Muscle of arm (tissue), 12 donors: ENCODE measurements around the gene ABCC5. TPM values are rescaled to one million over a fixed set of nuclear protein-coding genes. Genes with fewer than 3 reads are reported as not detected.

ENCODE experiments used
- DNase-seq: peaks from one replicate; pipeline ENCODE4 v3.0.0-alpha.2; 2013
- polyA plus RNA-seq, 12 donors: library from polyadenylated mRNA; unstranded; fragments of 120-200 nt; gene quantifications; one replicate each; pipeline ENCODE4 v1.2.1, GENCODE V29; 2013; ENCODE audit not compliant: insufficient read length in 12 of 12

ABCC5 gene
- polyA plus RNA-seq, 12 donors = 17.0 to 42.6 (median 25.5) TPM; not detected in 1

GRCh38 chr3:183930086-183930485 lies 87.6 kb downstream of the ABCC5 start:
- DNase-seq = no peak

- DNase-seq = no peak
Measured at GRCh38 chr3:183927059-183927458, 90.6 kb downstream of the ABCC5 start.

- no peak for DNase-seq
Measured at GRCh38 chr3:183924956-183925355, 92.7 kb downstream of the ABCC5 start.

GRCh38 chr3:183924543-183924942 lies 93.1 kb downstream of the ABCC5 start:
- DNase-seq = no peak

- no peak for DNase-seq
Measured at GRCh38 chr3:183922421-183922820, 95.3 kb downstream of the ABCC5 start.

- DNase-seq = no peak
Measured at GRCh38 chr3:183921096-183921495, 96.6 kb downstream of the ABCC5 start.

GRCh38 chr3:183920416-183920815 lies 97.3 kb downstream of the ABCC5 start:
- no peak for DNase-seq

- no peak for DNase-seq
Measured at GRCh38 chr3:183918178-183918577, 99.5 kb downstream of the ABCC5 start.

GRCh38 chr3:183917776-183918175 lies 99.9 kb downstream of the ABCC5 start:
- no peak for DNase-seq

- no peak for DNase-seq
Measured at GRCh38 chr3:183914856-183915255, 102.8 kb downstream of the ABCC5 start.

GRCh38 chr3:183913580-183913920 lies 104.1 kb downstream of the ABCC5 start:
- DNase-seq = no peak

- DNase-seq = no peak
Measured at GRCh38 chr3:183912895-183913579, 104.6 kb downstream of the ABCC5 start.

GRCh38 chr3:183911763-183912506 lies 105.7 kb downstream of the ABCC5 start:
- DNase-seq = no peak

- no peak for DNase-seq
Measured at GRCh38 chr3:183911087-183911486, 106.6 kb downstream of the ABCC5 start.

GRCh38 chr3:183909030-183909600 lies 108.6 kb downstream of the ABCC5 start:
- no peak for DNase-seq

- no peak for DNase-seq
Measured at GRCh38 chr3:183907911-183908331, 109.8 kb downstream of the ABCC5 start.

- DNase-seq = no peak
Measured at GRCh38 chr3:183907176-183907575, 110.5 kb downstream of the ABCC5 start.

GRCh38 chr3:183906234-183906921 lies 111.3 kb downstream of the ABCC5 start:
- no peak for DNase-seq

- DNase-seq = no peak
Measured at GRCh38 chr3:183904833-183905780, 112.6 kb downstream of the ABCC5 start.

GRCh38 chr3:183898028-183898431 lies 119.7 kb downstream of the ABCC5 start:
- no peak for DNase-seq

- no peak for DNase-seq
Measured at GRCh38 chr3:183897606-183898005, 120.1 kb downstream of the ABCC5 start.
